Activated naive CD4-positive, alpha-beta T cell (primary cell): ENCODE results near the gene ARMC9.
"Not testable (repeated sequence)": the region's sequence is repeated elsewhere in the genome, so short reads cannot be mapped to it uniquely, and the experiment has no call there.

Experiments used
- DNase-seq, 4 experiments: peaks; one replicate each; lab custom pipeline; 2025; lab: John Stamatoyannopoulos, UW

The ARMC9 gene

DNA sequence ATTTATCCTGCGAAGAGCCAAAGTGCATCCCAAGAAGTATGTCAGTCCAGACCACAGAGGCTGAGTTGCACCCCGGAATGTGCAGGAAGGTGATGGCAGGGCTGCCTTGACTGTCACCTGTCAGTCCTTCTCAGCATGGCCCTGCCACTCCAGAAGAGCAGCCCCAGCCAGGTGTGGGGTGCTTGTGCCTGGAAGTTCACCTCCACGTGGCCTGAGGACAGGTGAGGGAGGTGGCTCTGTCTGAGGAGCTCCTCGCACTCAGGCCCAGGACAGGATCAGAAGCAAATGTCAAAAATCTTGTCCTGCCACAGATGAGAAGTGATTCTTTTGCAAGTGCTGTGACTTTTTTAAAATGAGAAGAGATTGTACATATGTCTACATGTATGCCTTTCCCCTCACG is 165.6 kb downstream of the ARMC9 start:
- no peak for DNase-seq

DNA sequence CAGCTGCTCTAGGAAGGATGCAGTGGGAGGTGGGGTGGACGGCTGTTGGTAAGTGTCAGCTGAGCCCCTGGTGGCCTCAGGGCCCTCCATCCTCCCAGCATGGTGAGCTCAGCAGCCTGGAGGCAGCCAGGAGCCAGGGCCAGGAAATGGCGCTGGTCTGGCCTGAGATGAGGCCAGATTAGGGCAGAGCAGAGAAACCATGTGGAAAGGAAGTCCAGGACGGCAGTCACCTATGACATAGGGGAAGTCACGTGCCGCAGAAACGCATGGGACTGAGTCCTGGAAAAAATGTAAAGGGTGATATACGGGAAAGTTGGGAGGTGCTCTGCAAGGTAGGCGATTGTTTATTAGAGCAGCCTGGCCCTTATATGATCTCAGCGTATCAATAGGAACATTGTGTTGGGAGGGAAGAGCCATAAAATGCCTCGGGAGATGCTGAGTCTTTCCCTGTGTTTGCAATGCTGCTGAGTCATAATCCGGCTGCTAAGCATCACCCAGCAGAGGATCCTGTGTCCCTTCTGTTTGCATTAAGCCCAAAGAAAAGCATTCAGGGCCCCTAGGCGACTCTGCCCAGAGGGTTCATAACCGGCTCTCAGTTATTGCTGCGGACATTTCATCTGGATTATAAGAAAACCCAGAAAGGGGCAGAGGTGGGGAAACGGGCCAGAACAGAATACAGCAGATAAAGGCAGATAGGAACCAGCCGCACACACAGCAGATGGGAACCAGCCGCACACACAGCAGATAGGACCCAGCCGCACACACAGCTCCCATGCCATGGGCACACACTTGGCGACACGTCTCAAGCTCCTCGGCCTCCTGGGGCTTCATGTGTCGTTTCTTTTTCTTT is 166.8 kb downstream of the ARMC9 start:
- DNase-seq, result no peak

DNA sequence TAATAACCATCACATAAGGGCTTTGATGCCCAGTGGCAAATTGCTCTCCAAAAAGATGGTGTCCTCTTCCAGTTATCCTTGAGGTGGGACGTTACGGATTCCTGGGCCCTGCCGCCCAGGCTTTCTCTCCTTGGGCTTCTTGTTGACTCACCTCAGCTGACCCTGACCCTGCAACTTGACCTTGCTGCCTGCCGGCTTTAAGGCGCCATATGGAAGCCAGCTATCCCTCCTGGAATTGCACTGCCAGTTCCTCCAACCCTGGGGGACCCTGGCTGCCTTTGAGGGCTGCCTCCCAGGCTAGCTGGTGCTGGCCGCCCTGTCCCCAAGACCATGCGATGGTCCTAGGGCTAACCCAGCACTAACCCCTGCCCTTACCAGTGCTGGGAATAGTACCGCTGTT is 168.7 kb downstream of the ARMC9 start:
- no peak for DNase-seq

DNA sequence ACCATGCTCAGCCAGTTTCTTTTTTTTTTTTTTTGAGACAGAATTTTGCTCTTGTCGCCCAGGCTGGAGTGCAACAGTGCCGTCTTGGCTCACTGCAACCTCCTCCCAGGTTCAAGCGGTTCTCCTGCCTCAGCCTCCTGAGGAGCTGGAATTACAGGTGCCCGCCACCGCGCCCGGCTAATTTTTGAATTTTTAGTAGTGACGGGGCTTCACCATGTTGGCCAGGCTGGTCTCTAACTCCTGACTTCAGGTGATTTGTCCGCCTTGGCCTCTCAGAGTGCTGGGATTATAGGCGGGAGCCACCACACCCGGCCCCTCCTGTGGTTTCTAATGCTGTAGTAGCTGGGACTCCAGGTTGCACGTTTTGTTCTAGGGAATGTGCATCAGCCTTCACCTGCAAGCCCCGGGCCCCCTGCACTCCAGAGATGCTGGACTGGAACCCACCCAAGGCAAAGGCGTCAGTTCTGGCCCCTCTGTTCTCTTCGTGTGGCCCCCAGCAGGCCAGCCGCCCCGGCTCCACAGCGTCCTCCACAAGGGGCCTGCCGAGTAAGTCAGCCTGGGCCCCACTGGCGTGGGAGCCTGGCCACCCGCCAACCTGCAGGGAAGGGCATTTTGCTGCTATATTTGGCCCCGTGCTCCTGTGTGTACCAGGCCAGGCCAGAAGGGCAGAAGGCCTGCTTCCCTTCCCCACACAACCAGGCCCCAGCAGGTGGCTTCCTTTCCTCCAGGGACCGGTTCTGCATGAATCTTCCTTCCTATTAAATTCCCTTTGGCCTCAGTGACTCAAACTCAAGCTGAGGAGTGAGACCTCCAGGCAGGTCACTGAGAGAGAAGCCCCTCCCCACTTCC is 171.4 kb downstream of the ARMC9 start:
- no peak for DNase-seq

DNA sequence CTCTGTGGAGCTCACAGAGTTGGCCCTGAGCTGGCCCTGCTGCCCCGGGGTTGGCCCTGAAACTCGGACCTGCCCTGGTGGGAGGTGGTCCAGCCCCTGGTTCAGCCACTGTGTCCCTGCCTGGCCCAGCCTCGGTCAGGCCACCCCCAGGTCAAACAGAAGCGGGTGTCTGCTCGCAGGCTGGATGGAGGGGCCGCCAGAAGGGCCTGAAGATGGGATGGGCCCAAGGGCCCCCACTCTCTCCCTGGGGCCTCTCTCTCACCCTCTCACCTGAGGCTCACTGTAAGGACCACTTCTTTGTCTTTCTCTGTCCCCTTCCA is 172.0 kb downstream of the ARMC9 start:
- DNase-seq, result no peak

DNA sequence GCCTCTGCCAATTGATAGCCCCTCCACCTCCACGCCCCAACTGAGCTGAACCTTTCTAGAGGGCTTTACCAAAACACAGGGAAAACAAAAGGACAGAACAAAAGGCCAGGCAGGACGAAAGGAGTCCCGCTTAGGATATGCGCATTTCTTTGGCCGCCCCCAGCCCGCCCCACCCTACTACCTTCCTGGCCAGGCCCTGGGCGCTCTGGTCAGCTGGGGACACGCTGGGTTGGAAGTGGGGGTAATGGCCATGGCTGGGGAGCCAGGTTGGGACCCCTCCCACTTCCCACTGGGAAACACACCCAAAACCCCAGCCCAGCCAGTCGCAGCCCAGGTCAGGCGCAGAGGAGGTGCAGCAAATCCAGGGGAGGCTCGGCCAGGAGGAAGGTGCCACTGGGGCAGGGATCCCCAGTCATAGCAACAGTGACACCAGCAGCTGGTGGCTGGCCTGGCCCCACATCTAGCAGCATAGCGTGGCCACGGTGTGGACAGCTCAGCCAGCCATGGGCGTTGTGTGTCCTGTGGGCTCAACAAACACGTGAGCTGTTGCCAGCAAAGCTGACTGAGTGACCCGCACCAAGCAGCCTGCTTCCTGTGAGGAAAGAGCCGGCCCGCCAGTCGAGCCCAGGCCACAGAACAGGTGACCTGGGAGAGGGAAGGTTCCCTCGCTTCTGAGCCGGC is 172.5 kb downstream of the ARMC9 start:
- no peak for DNase-seq

DNA sequence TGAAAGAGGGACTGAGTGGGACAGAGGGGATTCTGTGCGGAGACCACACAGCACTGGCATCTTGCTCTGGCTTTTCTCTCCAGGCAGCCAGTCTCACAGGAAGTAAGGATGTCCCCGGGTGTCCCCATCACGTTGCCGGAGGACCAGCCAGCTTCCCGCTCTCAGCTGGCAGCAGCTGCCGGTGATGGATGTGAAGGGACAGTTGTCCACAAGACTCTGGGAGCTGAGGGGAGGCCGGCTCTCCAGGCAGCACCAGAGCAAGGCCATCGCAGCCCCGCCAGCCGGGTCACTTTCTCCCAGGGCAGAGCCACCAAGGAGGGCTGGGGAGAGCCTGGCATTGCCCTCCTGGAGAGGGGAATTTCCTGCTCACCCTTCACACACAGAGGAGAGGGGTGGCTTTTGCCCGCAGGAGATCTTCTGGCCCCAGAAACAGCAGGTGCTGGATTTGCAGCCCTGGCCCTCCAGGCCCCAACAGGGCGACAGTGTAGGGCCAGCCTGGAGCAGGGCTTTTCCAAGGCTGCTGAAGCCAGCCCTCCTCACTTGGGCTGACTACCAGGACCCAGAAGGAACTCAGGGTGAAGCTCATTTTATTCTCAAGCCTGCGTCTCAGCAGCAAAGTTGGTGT is 173.1 kb downstream of the ARMC9 start:
- DNase-seq, result no peak

DNA sequence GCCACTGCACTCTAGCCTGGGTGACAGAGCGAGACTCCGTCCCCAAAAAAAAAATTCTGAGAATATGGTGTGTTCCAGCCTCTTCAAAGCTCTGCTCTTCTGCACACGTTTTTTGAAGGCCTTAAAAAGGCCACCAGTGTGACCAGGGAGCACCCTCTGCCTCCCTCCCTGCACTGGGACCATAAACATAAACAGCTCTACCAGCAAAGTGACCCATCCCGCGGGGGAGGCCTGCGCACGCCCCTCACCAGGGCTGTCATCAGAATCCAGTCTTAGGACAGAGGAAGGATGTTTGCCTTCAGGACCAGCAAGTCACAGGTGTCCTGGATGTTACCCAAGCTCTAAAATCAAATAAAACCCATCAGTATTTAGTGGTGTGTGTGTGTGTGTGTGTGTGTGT is 173.9 kb downstream of the ARMC9 start:
- DNase-seq, result no peak

DNA sequence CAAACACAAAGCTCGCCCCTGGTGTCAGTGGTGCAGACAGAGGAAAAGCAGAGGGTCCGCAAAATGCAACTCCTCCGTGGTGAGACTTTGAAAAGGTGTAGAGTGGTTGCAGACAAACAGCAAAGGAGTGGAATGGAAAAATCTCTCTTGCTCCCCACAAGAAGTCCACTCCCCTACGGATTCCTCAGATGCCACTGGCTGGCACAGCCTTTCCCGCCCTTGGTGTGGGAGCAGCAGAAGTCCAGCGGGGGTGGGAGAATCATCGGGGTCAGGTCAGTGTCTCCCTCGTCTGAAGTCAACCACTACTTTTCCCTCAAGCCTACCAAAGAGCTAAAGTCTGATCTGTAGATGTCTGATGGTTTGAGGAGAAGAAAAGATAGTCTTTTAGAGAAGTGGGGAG is 174.8 kb downstream of the ARMC9 start:
- DNase-seq, result no peak

DNA sequence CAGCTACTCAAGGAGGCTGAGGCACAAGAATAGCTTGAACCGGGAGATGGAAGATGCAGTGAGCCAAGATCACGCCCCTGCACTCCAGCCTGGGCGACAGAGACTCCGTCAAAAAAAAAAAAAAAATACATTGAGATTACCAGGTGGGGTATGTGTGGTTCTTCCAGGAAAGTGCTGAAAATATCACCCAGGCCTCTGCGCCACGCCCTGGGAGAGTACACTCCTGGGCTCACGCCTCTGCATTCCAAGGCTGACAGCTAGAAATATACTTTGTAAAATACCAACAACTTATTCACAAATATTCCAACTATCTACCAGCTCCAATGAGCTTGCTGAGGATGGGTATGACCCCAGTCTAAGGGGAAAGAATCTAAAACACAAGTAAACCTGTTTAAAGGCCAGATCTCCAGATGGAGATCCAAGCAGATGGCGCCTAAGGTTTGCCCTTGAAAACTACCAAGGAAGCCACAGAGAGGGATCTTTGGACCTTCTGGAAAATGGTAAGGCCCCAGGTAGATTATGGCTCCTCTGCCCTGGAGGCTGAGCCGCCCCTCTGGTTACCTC is 175.4 kb downstream of the ARMC9 start:
- no peak for DNase-seq

DNA sequence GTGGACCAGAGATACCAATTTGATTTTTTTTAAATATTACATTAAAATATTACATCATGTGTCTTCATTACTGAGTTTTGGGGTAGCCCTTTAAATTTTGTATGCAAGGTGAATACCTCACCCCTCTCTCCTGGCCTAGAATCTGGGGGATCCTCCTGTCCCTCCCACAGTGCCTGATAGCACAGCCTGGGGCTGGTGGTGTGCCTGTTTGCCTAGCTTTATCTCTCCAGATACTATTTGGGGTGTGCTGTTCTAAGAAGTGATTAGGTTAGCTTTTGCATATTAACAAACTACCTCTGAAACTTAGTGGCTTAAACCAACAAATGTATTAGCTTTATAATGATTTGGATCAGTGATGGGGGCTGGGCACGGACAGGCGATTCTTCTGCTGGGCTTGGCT is 176.3 kb downstream of the ARMC9 start:
- DNase-seq, result no peak

DNA sequence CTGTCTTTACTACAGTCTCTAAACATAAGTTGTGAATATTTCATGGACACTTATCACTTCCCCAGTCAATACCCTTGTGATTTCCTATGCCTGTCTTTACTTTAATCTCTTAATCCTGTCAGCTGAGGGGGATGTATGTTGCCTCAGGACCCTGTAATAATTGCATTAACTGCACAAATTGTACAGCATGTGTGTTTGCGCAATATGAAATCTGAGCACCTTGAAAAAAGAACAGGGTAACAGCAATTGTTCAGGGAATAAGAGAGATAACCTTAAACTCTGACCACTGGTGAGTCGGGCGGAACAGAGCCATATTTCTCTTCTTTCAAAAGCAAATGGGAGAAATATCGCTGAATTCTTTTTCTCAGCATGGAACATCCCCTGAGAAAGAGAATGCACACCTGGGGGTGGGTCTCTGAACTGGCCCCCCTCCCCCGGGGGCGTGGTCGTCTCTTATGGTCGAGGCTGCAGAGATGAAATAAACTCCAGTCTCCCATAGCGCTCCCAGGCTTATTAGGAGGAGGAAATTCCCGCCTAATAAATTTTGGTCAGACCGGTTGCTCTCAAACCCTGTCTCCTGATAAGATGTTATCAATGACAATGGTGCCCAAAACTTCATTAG is 177.7 kb downstream of the ARMC9 start:
- not testable (repeated sequence) for DNase-seq

DNA sequence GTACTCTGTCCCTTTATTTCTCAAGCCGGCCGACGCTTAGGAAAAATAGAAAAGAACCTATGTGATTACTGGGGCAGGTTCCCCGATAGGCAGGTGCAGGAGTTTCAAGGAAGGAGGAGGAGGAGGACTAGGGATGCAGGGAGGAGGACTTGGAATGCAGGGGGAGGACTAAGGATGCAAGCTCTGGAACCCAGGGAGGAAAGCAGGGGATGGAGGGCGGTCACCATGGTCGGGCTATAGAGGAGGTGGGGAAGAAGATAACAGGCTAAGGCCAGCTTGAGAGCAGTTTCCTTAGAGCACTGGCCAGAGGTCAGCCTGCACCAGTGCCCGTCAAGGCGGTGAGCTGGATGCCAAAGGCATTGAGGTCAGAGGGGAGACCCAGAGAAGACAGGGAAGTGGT is 178.4 kb downstream of the ARMC9 start:
- DNase-seq, result no peak

DNA sequence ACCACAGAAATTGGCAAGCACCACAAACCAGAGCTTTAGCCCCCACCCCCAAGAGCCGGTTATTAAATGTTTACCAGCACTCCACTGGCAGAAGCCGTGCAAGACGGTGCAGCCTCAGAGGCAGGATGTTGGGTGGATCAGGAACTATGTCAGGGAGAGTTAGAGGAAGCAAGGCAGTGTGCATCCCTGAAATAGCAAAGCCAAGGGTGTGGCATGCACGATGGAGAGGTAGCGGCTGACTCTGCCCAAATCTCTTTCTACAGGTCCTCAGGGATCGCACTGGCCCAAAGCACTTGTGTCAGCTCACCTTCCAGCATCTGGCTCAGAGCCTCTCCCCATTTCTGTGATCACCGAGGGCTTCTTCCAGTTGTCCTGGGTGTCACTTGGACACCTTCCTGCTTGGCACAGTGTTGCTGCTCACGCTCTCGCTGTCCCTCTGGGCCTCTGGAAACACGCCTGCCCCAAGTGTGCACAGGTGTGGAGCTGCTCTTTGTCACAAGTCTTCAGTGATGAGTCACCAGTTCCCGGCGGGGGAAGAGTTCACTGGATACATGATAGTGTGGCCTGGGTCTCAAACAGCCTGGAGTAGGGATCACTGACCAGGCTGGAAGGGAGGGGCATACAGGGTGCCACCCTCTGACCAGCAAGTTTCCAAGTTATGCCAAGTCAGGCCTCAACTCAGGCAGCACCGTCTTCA is 179.7 kb downstream of the ARMC9 start:
- DNase-seq, result no peak

DNA sequence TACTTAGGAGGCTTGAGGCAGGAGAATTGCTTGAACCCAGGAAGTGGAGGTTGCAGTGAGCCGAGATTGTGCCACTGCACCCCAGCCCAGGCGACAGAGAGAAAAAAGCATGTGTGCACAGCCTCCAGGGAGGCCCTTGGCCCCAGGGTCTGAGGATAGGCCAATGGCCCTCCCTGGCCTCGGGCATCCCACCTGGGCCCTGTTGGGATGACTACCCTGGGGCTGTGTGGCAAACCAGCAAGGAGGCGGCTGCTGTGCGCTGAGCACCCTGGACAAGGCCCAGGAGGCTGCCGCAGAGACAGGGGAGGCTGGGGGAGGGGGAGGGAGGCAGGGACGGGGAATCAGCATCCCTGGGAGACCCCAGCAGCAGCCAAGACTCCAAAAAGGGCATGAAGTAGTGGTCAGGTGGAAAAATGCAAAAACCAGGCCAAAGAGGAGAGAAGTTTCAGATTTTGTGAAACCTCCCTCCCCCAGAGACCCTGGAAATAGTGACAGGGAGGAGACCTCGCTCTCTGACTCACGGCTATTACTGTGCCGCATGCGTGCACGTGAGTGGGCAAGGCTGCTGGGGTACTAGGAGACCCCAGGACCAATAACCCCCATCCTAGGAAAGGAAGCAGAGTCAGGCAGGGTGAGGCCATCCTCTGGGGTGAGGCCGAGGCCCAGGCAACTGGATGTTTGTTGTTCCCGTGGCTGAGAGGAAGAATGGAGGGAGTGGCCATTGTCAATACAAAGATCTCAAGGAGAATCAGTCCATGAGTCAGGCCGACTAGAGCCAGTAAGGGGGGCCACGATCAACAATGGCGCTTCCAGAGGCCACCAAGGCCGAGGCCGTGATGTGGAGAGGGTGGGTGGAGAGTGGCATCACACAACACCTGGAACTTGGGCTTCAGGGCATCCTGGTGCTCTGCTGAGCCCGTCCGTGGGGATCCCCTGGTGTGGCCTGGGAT is 181.1 kb downstream of the ARMC9 start:
- no peak for DNase-seq

DNA sequence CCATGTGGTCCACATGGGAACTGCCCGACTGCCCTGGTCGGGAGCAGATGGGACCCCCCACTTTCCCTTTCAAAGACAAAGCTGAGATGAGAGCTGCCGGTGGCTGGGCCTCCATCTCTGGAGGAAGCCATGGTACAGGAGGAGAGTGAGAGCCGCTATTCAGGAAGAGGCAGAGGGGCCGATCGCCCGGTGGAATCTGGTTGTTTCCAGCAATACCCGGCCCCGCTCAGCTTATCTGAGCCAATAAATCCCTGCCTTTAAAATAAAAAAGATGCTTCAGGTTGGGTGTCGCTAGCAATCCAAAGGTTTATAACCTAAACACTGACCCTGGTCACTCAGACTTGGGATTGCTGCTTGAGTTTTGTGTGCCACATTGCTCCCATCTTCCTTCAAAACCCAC is 181.9 kb downstream of the ARMC9 start:
- DNase-seq, result no peak

DNA sequence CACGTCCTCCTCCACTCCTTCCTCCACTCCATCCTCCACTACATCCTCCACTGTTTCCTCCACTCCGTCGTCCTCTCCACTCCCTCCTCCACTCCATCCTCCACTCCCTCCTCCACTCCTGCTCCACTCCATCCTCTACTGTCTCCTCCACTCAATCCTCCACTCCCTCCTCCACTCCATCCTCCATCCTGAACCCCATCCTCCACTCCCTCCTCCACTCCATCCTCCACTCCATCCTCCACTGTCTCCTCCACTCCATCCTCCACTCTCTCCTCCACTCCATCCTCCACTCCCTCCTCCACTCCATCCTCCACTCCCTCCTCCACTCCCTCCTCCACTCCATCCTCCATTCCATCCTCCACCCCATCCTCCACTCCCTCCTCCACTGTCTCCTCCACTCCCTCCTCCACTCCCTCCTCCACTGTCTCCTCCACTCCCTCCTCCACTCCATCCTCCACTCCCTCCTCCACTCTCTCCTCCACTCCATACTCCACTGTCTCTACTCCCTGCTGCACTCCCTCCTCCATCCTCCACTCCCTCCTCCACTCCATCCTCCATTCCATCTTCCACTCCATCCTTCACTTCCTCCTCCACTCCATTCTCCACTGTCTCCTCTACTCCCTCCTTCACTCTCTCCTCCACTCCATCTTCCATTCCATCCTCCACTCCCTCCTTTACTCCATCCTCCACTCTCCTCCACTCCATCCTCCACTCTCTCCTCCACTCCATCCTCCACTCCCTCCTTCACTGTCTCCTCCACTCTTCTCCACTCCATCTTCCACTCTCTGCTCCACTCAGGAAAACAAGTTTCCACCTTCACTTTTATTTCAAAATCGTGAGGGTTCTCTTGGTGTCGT is 182.8 kb downstream of the ARMC9 start:
- no peak for DNase-seq

DNA sequence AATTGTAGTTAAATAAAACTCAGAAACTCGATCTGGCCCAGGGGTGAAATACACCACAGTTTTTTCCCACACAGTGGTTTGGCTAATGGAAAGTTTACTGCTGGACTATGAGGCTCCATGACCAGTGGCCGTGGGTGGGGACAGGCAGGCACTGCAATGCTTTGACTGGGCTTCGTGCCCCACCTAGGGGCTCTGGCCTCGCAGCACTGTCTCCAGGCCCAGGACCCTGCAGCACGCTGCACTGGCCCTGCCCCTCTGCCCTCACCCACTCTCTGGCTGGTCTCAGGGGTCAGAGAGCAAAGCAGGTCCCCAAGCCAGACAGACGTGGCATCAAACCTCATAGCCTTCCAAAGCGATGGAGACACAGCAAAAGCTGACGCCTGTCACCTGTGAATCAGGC is 183.7 kb downstream of the ARMC9 start:
- no peak for DNase-seq
